Activated T-cell treated with anti-CD3 and anti-CD28 coated beads, Interleukin-2, amount 50 U/mL, for 4 hours (primary cell): ENCODE results near the gene LCA5L. TPM values are rescaled to one million over a fixed set of nuclear protein-coding genes. Genes with fewer than 3 reads are reported as not detected.
"Not testable (repeated sequence)": the region's sequence is repeated elsewhere in the genome, so short reads cannot be mapped to it uniquely, and the experiment has no call there.

ENCODE experiments used
- ATAC-seq, 2 donors: fragments of 200-7000 bp; cut with Tn5 transposase; one replicate each; pipeline ENCODE4 v1.10.0; 2021
- DNase-seq: peaks from one replicate; pipeline ENCODE4 v3.0.0-alpha.2; 2020
- H3K27me3 Mint-ChIP-seq: one replicate; pipeline ENCODE4 v1.8.0; 2021; ENCODE audit warnings: low read depth, mixed read lengths
- H3K36me3 Mint-ChIP-seq: one replicate; pipeline ENCODE4 v1.8.0; 2022; ENCODE audit warnings: mixed read lengths; ENCODE audit not compliant: insufficient read depth
- H3K4me1 Mint-ChIP-seq: one replicate; pipeline ENCODE4 v1.8.0; 2021; ENCODE audit warnings: low read depth, mixed read lengths
- H3K4me3 Mint-ChIP-seq: one replicate; pipeline ENCODE4 v1.8.0; 2021; ENCODE audit warnings: mild to moderate bottlenecking, moderate library complexity, mixed read lengths
- H3K9me3 Mint-ChIP-seq: one replicate; pipeline ENCODE4 v1.8.0; 2021; ENCODE audit warnings: mixed read lengths
- total RNA-seq, 3 donors: library from RNA; stranded (reverse); gene quantifications; one replicate each; pipeline ENCODE4 v1.2.1, GENCODE V29; 2021

Gene LCA5L
- total RNA-seq, 3 donors from 2014 or later, result 0.16 to 0.46 (median 0.40) TPM

GRCh38 chr21:39434950-39435349 is 10.6 kb downstream of the LCA5L start:
- no peak for ATAC-seq
- Mint-ChIP-seq H3K27me3 (peaks cover 7% of the 10 kb centered on the region), H3K9me3 (no peaks in the 10 kb centered on the region), H3K4me1 (no peaks in the 10 kb centered on the region), H3K4me3 (no peak overlapping the region), H3K36me3 (no peaks in the 10 kb centered on the region)
- DNase-seq, result no peak

- no peaks in the 10 kb centered on the region for H3K36me3 Mint-ChIP-seq
Observed at GRCh38 chr21:39430954-39431353, 14.6 kb downstream of the LCA5L start.

GRCh38 chr21:39430457-39430856 is 15.1 kb downstream of the LCA5L start:
- no peaks in the 10 kb centered on the region for H3K9me3 Mint-ChIP-seq
- H3K36me3 Mint-ChIP-seq, result no peaks in the 10 kb centered on the region
- H3K27me3 Mint-ChIP-seq, result no peaks in the 10 kb centered on the region
- ATAC-seq (no peak), DNase-seq (no peak)
- H3K4me1 Mint-ChIP-seq, result no peaks in the 10 kb centered on the region
- H3K4me3 Mint-ChIP-seq, result no peak overlapping the region

More at GRCh38 chr21:39430954-39431353, 14.6 kb downstream of the LCA5L start:
- no peak for ATAC-seq
- Mint-ChIP-seq H3K4me1 (no peaks in the 10 kb centered on the region), H3K4me3 (no peak overlapping the region), H3K27me3 (no peaks in the 10 kb centered on the region), H3K9me3 (no peaks in the 10 kb centered on the region)
- no peak for DNase-seq

- Mint-ChIP-seq H3K27me3 (no peaks in the 10 kb centered on the region), H3K4me3 (no peak overlapping the region), H3K36me3 (no peaks in the 10 kb centered on the region), H3K4me1 (no peaks in the 10 kb centered on the region), H3K9me3 (no peaks in the 10 kb centered on the region)
- ATAC-seq (no peak), DNase-seq (no peak)
Observed at GRCh38 chr21:39430016-39430415, 15.6 kb downstream of the LCA5L start.

- no peaks in the 10 kb centered on the region for H3K36me3 Mint-ChIP-seq
- no peak for DNase-seq
- no peaks in the 10 kb centered on the region for H3K9me3 Mint-ChIP-seq
- no peaks in the 10 kb centered on the region for H3K4me1 Mint-ChIP-seq
- no peak overlapping the region for H3K4me3 Mint-ChIP-seq
- H3K27me3 Mint-ChIP-seq, result no peaks in the 10 kb centered on the region
- ATAC-seq, result no peak
Observed at GRCh38 chr21:39429445-39429844, 16.1 kb downstream of the LCA5L start.

- no peak for ATAC-seq
- H3K4me1 Mint-ChIP-seq, result no peaks in the 10 kb centered on the region
- H3K4me3 Mint-ChIP-seq, result no peak overlapping the region
- H3K27me3 Mint-ChIP-seq, result no peaks in the 10 kb centered on the region
- H3K36me3 Mint-ChIP-seq, result no peaks in the 10 kb centered on the region
- no peaks in the 10 kb centered on the region for H3K9me3 Mint-ChIP-seq
- no peak for DNase-seq
Observed at GRCh38 chr21:39422527-39423241, 22.9 kb downstream of the LCA5L start.

DNA sequence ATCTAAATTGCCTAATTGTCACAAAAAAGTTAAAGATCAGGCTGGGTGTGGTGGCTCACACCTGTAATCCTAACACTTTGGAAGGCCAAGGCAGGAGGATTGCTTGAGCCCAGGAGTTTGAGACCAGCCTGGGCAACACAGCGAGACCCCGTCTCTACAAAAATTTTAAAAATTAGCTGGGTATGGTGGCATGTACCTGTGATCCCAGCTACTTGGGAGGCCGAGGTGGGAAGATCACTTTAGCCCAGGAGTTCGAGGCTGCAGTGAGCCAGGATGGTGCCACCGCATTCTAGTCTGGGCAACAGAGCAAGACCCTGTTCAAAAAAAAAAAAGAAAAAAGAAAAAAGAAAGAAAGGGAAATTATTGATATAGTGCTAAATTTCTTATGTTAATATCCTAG is 26.4 kb downstream of the LCA5L start:
- not testable (repeated sequence) for H3K4me1 Mint-ChIP-seq, H3K27me3 Mint-ChIP-seq, DNase-seq, H3K4me3 Mint-ChIP-seq, H3K36me3 Mint-ChIP-seq, ATAC-seq, H3K9me3 Mint-ChIP-seq

GRCh38 chr21:39406065-39406464 is 39.5 kb downstream of the LCA5L start:
- Mint-ChIP-seq H3K27me3 (no peaks in the 10 kb centered on the region), H3K4me1 (no peaks in the 10 kb centered on the region), H3K36me3 (peaks cover 25% of the 10 kb centered on the region), H3K9me3 (no peaks in the 10 kb centered on the region), H3K4me3 (no peak overlapping the region)
- DNase-seq (no peak), ATAC-seq (no peak)

DNA sequence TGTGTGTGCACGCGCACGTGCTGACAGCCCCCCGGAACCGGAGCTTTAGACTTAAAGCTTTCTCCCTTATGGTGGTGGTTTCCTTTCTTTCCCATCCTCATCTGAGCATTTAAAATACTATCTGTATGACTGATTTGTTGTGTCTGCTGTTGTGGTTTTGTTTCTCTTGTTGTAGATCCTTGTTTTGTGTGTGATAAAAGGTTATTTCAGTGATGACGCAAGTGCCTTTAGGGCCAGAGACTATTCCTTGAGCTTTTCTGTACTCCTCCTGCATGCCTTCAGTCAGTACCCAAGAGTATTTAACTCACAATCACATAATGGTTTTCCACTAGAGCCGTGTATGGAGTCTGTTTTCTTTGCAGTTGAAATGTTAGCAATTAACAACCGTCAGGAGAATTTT is 45.4 kb downstream of the LCA5L start:
- Mint-ChIP-seq H3K27me3 (no peaks in the 10 kb centered on the region), H3K4me3 (no peak overlapping the region), H3K9me3 (no peaks in the 10 kb centered on the region), H3K4me1 (no peaks in the 10 kb centered on the region), H3K36me3 (peaks cover 15% of the 10 kb centered on the region)
- ATAC-seq (no peak), DNase-seq (no peak)

- Mint-ChIP-seq H3K4me3 (no peak overlapping the region), H3K4me1 (no peaks in the 10 kb centered on the region), H3K9me3 (no peaks in the 10 kb centered on the region), H3K36me3 (peaks cover 20% of the 10 kb centered on the region), H3K27me3 (no peaks in the 10 kb centered on the region)
- DNase-seq (no peak), ATAC-seq (no peak)
Observed at GRCh38 chr21:39397646-39398385, 47.8 kb downstream of the LCA5L start.

GRCh38 chr21:39392981-39393380 is 52.6 kb downstream of the LCA5L start:
- H3K36me3 Mint-ChIP-seq, result peaks cover 23% of the 10 kb centered on the region
- no peaks in the 10 kb centered on the region for H3K27me3 Mint-ChIP-seq
- no peak overlapping the region for H3K4me3 Mint-ChIP-seq
- peaks cover 8% of the 10 kb centered on the region for H3K4me1 Mint-ChIP-seq
- no peaks in the 10 kb centered on the region for H3K9me3 Mint-ChIP-seq
- DNase-seq, result no peak
- no peak for ATAC-seq

DNA sequence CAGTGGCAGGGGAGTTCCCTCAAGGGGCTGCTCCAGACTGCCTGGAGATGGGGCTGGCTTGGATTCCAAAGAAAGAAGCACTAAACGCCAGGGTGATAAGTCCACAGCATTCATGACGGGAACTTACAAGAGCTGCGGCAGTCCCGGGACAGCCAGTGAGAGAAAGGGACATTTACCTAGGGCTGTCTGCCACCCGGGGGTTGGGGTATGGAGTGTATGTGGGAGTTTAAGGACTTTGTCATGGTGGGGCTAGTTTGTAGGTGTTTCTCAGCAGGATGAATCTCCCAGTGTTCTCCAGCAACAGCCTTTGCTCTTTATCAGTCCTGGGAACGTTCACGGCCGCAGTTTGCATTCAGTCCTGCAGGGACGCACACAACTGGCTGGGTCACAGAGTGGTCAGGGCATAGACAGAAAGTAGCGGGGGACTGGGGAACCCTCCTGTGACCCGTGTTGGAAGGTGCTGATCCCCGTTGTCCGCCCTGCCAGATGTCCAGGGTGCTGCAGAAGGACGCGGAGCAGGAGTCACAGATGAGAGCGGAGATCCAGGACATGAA is 55.3 kb downstream of the LCA5L start:
- no peaks in the 10 kb centered on the region for H3K9me3 Mint-ChIP-seq
- no peak overlapping the region for H3K4me3 Mint-ChIP-seq
- H3K36me3 Mint-ChIP-seq, result peaks cover 12% of the 10 kb centered on the region
- H3K27me3 Mint-ChIP-seq, result no peaks in the 10 kb centered on the region
- no peak for DNase-seq
- ATAC-seq, result no peak
- peaks cover 20% of the 10 kb centered on the region for H3K4me1 Mint-ChIP-seq

- peak overlapping the region; percentile 81 for H3K4me3 Mint-ChIP-seq
- H3K9me3 Mint-ChIP-seq, result no peaks in the 10 kb centered on the region
- DNase-seq, result no peak
- no peaks in the 10 kb centered on the region for H3K27me3 Mint-ChIP-seq
- H3K36me3 Mint-ChIP-seq, result peaks cover 12% of the 10 kb centered on the region
- no peak for ATAC-seq
- peaks cover 27% of the 10 kb centered on the region for H3K4me1 Mint-ChIP-seq
Observed at GRCh38 chr21:39388811-39389155, 56.8 kb downstream of the LCA5L start.

GRCh38 chr21:39388038-39388810 is 57.4 kb downstream of the LCA5L start:
- Mint-ChIP-seq H3K4me3 (peak overlapping the region; percentile 81), H3K4me1 (peaks cover 27% of the 10 kb centered on the region), H3K36me3 (peaks cover 11% of the 10 kb centered on the region), H3K9me3 (no peaks in the 10 kb centered on the region), H3K27me3 (no peaks in the 10 kb centered on the region)
- peak; percentile 83 for ATAC-seq
- DNase-seq, result peak; percentile 90
